GM12865 (cell line): Measurements from ENCODE around the gene CHST14.

Experiments used
- DNase-seq: peaks from one replicate; pipeline ENCODE4 v3.0.0; 2010; ENCODE audit warnings: low read depth
- H3K4me3 ChIP-seq: 2 replicates; pipeline ENCODE4 v1.5.1; 2011; ENCODE audit warnings: mild to moderate bottlenecking, low read depth, low read length, control low read depth
- CTCF ChIP-seq: IDR thresholded peaks from 2 replicates; pipeline ENCODE4 v1.5.1; 2011; ENCODE audit warnings: low read length, control low read depth, low read depth, inconsistent platforms; ENCODE audit not compliant: insufficient read depth; ENCODE audit errors: missing control alignments

Gene CHST14

DNA sequence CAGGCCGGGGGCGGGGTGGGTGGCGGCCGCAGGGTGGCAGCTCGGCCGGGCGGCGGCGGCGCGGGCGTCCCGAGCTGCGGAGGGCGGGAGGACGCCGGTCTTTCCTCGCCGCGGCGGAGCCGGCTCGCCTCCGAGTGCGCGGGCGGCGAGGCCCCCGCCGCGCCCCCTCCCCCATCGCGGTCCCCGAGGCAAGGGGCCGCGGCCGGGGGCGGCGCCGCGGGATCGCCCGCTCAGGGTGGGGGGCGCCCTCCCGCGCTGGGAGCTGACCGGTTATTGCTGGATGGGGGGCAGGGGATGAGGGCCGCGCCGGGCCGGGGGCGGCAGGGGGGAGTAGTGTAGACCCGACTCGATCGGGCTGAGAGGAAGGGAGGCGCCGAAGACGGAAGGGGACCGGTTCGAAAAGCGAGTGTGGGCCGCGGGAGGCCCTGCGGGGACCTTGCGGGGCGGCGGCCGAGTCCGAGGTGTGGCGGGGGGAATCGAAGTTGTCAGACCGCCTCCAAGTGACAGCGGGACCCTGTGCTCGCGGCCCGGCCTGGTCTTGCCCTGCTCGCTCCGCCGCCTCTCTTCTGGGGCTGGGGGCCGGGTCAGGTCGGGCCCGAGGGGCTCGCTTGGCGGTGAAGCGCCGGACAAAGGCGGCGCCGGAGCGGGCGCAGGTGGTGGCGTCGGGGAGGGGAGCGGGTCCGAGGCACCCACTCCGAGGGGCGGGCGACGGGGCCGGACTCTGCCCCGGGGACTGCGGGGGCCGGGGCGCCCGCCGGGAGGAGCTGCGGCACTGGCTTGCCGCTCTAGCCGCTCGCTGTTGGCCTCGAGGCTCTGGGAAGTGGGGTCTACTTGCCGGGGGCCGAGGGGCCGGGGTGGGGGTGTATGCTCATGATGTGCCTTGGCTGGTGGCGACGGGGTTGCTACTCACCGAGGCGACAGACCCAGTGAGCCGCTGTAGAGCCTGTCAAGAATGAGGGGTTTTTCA is 28.9 kb upstream of the CHST14 start:
- TF ChIP-seq CTCF: peak; percentile 13
- H3K4me3 ChIP-seq: peak overlapping the region; percentile 73
- peak; percentile 31 for DNase-seq

DNA sequence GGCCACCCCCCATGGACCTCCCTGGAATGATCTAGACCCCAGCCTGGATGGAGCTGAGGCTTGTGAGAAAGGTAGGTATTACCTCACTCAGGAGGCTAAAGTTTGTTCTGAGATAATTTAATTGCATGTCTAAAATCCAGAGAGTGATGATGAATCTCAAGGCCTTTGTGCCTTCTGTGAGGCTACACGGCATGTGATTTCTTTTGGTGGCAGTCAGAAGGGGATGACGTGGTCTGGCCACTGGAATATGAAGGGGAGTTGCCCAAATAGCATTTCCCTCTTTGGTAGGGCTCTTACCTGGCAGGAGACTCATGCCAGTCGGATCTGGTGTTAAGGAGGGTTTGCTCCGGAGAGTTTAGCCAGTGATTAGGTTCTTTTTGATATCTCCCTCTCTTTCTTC is 27.5 kb upstream of the CHST14 start:
- DNase-seq: no peak
- H3K4me3 ChIP-seq: no peak overlapping the region
- TF ChIP-seq CTCF: no peak

DNA sequence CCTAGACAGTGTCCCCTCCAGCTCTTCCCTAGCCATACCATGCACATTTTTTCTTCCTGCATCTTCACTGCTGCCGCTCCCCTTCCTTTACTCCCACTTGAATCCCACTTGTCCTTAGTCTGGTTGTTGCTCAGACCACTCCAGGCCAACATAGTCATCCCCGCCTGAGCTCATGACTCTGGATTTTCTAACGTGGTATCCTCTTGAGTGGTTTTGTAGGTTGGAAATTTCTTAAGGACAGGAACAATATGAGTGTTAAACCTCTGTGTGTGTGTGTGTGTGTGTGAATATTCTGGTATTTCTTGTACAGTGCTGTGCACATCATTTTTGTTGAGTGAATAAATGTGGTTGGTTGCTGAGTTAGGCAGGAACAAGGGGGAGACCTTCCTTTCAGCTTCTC is 26.9 kb upstream of the CHST14 start:
- DNase-seq: no peak
- no peak overlapping the region for H3K4me3 ChIP-seq
- TF ChIP-seq CTCF: no peak

- no peak for DNase-seq
- H3K4me3 ChIP-seq: no peak overlapping the region
- TF ChIP-seq CTCF: no peak
Measured at GRCh38 chr15:40444736-40445135, 26.0 kb upstream of the CHST14 start.

- DNase-seq: no peak
- TF ChIP-seq CTCF: no peak
- no peak overlapping the region for H3K4me3 ChIP-seq
Measured at GRCh38 chr15:40445421-40445922, 25.3 kb upstream of the CHST14 start.

GRCh38 chr15:40446144-40446543 is 24.6 kb upstream of the CHST14 start:
- no peak overlapping the region for H3K4me3 ChIP-seq
- TF ChIP-seq CTCF: no peak
- no peak for DNase-seq
